ENCODE results near the gene KDM7A.

The KDM7A gene

GRCh38 chr7:140146574-140146973, 30.2 kb downstream of the KDM7A start:
- intact Hi-C loops (cut with DNase I; ENCODE audit: low total_unique reads): no loop called here
- TF ChIP-seq, protein P1, sequence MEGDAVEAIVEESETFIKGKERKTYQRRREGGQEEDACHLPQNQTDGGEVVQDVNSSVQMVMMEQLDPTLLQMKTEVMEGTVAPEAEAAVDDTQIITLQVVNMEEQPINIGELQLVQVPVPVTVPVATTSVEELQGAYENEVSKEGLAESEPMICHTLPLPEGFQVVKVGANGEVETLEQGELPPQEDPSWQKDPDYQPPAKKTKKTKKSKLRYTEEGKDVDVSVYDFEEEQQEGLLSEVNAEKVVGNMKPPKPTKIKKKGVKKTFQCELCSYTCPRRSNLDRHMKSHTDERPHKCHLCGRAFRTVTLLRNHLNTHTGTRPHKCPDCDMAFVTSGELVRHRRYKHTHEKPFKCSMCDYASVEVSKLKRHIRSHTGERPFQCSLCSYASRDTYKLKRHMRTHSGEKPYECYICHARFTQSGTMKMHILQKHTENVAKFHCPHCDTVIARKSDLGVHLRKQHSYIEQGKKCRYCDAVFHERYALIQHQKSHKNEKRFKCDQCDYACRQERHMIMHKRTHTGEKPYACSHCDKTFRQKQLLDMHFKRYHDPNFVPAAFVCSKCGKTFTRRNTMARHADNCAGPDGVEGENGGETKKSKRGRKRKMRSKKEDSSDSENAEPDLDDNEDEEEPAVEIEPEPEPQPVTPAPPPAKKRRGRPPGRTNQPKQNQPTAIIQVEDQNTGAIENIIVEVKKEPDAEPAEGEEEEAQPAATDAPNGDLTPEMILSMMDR (IDR thresholded peaks at IDR 0.05): no peak
- DNase-seq: no peak

GRCh38 chr7:140145709-140146108, 31.1 kb downstream of the KDM7A start:
- no peak for DNase-seq
- Histone ChIP-seq H3K4me3 (no peak overlapping the region), H3K27me3 (no peaks in the 10 kb centered on the region), H3K36me3 (no peaks in the 10 kb centered on the region), H3K9me3 (no peaks in the 10 kb centered on the region), H3K27ac (no peak overlapping the region), H3K4me1 (no peaks in the 10 kb centered on the region)
- TF ChIP-seq, protein P1 (IDR thresholded peaks at IDR 0.05): no peak
- intact Hi-C loops (cut with DNase I; ENCODE audit: low total_unique reads): no loop called here

More at GRCh38 chr7:140146574-140146973, 30.2 kb downstream of the KDM7A start:
- H3K27me3 ChIP-seq: no peaks in the 10 kb centered on the region
- H3K4me3 ChIP-seq: no peak overlapping the region
- no peaks in the 10 kb centered on the region for H3K4me1 ChIP-seq
- no peaks in the 10 kb centered on the region for H3K36me3 ChIP-seq
- no peak overlapping the region for H3K27ac ChIP-seq
- H3K9me3 ChIP-seq: no peaks in the 10 kb centered on the region

DNA sequence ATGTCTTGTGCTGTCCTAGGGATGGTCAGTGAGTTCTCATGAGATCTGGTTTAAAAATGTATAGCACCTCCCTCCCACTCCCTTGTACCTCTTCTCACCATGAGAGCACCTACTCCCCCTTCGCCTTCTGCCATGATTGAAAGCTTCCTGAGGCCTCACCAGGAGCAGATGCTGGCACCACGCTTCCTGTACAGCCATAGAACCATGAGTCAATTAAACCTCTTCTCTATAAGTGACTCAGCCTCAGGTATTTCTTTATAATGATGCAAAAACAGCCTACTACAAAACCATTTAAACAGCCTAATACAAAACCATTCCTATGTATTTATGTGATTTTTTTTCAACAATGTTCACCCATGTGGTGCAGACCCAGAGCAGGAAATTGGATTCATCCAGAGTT, 32.0 kb downstream of the KDM7A start:
- no peaks in the 10 kb centered on the region for H3K27me3 ChIP-seq
- no peak overlapping the region for H3K27ac ChIP-seq
- DNase-seq: no peak
- no peaks in the 10 kb centered on the region for H3K9me3 ChIP-seq
- no peaks in the 10 kb centered on the region for H3K4me1 ChIP-seq
- H3K36me3 ChIP-seq: no peaks in the 10 kb centered on the region
- intact Hi-C loops (cut with DNase I; ENCODE audit: low total_unique reads): no loop called here
- no peak overlapping the region for H3K4me3 ChIP-seq
- TF ChIP-seq, protein P1 (IDR thresholded peaks at IDR 0.05): no peak

DNA sequence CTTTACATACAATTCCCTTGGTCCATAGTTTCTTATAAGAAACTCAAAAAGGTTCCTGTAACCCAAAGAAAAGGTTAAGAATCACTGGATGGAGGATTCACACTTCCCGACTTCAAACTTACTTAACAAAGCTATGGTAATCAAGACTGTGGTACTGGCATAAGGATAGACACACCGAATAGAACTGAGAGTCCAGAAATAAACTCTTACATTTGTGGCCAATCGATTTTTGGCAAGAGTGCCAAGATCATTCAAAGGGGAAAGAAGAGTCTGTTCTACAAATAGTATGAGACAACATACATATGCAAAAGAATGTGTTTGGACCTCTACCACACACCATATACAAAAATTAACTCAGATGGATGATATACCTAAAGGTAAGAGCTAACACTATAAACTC, 32.8 kb downstream of the KDM7A start:
- intact Hi-C loops (cut with DNase I; ENCODE audit: low total_unique reads): no loop called here
- Histone ChIP-seq H3K27me3 (no peaks in the 10 kb centered on the region), H3K27ac (no peak overlapping the region), H3K4me1 (no peaks in the 10 kb centered on the region), H3K9me3 (no peaks in the 10 kb centered on the region), H3K36me3 (no peaks in the 10 kb centered on the region), H3K4me3 (no peak overlapping the region)
- TF ChIP-seq, protein P1 (IDR thresholded peaks at IDR 0.05): no peak
- DNase-seq: no peak

DNA sequence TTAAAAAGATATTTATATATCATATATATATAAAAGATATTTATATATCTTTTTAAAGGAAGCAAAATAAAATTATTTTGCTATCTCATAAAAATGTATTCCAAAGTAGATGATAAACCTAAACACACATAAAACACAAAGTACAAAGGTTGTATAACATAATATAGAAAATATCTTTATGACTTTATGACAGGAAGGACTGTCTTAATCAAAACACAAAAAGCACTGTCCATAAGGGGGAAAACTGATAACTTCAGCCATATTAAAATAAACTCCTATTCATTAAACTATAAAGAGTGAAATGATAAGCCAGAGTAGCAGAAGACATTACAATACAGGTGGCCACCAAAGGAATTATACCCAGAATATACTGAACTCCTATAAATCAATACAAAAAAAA, 34.8 kb downstream of the KDM7A start:
- TF ChIP-seq, protein P1 (IDR thresholded peaks at IDR 0.05): no peak
- no peaks in the 10 kb centered on the region for H3K4me1 ChIP-seq
- H3K4me3 ChIP-seq: no peak overlapping the region
- no peaks in the 10 kb centered on the region for H3K27me3 ChIP-seq
- no peak overlapping the region for H3K27ac ChIP-seq
- H3K9me3 ChIP-seq: no peaks in the 10 kb centered on the region
- no peak for DNase-seq
- intact Hi-C loops (cut with DNase I; ENCODE audit: low total_unique reads): no loop called here
- peaks cover 0 to 12% (median 0%) of the 10 kb centered on the region in 3 donors for H3K36me3 ChIP-seq

DNA sequence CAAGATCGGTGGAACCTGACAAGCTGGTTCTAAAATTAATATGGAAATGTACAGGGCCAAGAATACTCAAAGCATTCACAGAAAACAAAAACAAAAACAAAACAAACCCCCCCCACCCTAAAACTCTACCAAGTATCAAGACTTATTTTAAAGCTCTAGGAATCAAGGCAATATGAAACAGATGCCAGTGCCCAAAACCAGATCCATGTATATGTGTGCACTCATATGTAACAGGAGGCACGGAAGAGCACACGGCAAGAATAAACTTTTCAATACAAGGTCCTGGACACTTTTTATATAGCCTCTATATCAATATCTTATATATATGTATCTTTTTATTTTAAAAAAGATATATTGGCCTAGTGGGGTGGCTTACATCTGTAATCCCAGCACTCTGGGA, 35.5 kb downstream of the KDM7A start:
- intact Hi-C loops (cut with DNase I; ENCODE audit: low total_unique reads): no loop called here
- no peak overlapping the region for H3K27ac ChIP-seq
- H3K4me1 ChIP-seq: no peaks in the 10 kb centered on the region
- H3K9me3 ChIP-seq: no peaks in the 10 kb centered on the region
- no peak overlapping the region for H3K4me3 ChIP-seq
- H3K36me3 ChIP-seq: peaks cover 0 to 14% (median 5%) of the 10 kb centered on the region in 3 donors
- no peaks in the 10 kb centered on the region for H3K27me3 ChIP-seq
- DNase-seq: no peak
- TF ChIP-seq, protein P1 (IDR thresholded peaks at IDR 0.05): no peak

Data from tibial artery (tissue), 4 donors.